Aorta (tissue), 5 donors: ENCODE measurements around the gene ARL3. TPM values are rescaled to one million over a fixed set of nuclear protein-coding genes. Genes with fewer than 3 reads are reported as not detected.

ENCODE experiments used
- ATAC-seq: fragments of 200-7000 bp; cut with Tn5 transposase; one replicate; pipeline ENCODE4 v1.9.1; 2022; ENCODE audit warnings: moderate library complexity; ENCODE audit not compliant: low FRiP score
- DNase-seq, 2 donors: peaks; one replicate each; pipeline ENCODE4 v3.0.0-alpha.2; 2020
- H3K27ac ChIP-seq, 2 donors: one replicate each; pipeline ENCODE4 v1.5.1; 2013; ENCODE audit warnings: low read length in 2 of 2, mild to moderate bottlenecking in 2 of 2, moderate library complexity in 2 of 2, control low read depth in 1 of 2, inconsistent platforms in 1 of 2, low read depth in 1 of 2
- H3K27me3 ChIP-seq, 2 donors: one replicate each; pipeline ENCODE4 v1.6.1; 2013; ENCODE audit warnings: control low read depth in 1 of 2, low read length in 1 of 2, mild to moderate bottlenecking in 1 of 2, moderate library complexity in 1 of 2; ENCODE audit not compliant: insufficient read depth in 2 of 2, control insufficient read depth in 1 of 2
- H3K36me3 ChIP-seq, 2 donors: one replicate each; pipeline ENCODE4 v1.6.1; 2013; ENCODE audit warnings: control low read depth in 1 of 2, low read length in 1 of 2, mild to moderate bottlenecking in 1 of 2; ENCODE audit not compliant: insufficient read depth in 2 of 2, control insufficient read depth in 1 of 2
- H3K4me1 ChIP-seq, 2 donors: one replicate each; pipeline ENCODE4 v1.6.1; 2013; ENCODE audit warnings: low read length in 2 of 2, control low read depth in 1 of 2, mild to moderate bottlenecking in 1 of 2, moderate library complexity in 1 of 2; ENCODE audit not compliant: insufficient read depth in 2 of 2, control insufficient read depth in 1 of 2
- H3K4me3 ChIP-seq, 2 donors: one replicate each; pipeline ENCODE4 v1.5.1; 2013; ENCODE audit warnings: low read length in 2 of 2, control low read depth in 1 of 2, mild to moderate bottlenecking in 1 of 2
- H3K9me3 ChIP-seq: one replicate; pipeline ENCODE4 v1.6.1; 2013; ENCODE audit warnings: mild to moderate bottlenecking, low read length; ENCODE audit not compliant: control insufficient read depth
- WGBS, 2 donors: extraction: QIAGEN DNeasy Blood & Tissue Kit; methylation state at CpG; one replicate each; pipeline ENCODE4 v1.1.7; 2013; 5-methylcytosine and 5-hydroxymethylcytosine counted together
- intact Hi-C, 2 donors: fragments of 100-400 bp; cut with DNase I; formaldehyde crosslinking; loops; one replicate each; pipeline versions ENCODE4 v1.14.2 to v1.15.0; 2022
- polyA plus RNA-seq, 2 donors: library from polyadenylated mRNA; stranded (reverse); fragments of 200-250 nt; gene quantifications; one replicate each; pipeline ENCODE4 v1.2.3, GENCODE V29; 2013
- total RNA-seq, 2 donors: library from RNA; stranded (reverse); fragmentation: NEBNext Ultra II Directional; extraction: Animal tissue kit (Norgen Biotek cat#: 25700); gene quantifications; one replicate each; pipeline ENCODE4 v1.2.1, GENCODE V29; 2021
- donor health status: healthy with polysubstance abuse.
- donor health status: Bipolar disorder and iron deficiency.
- donor health status: DM: no; HTN: no; CAD: no.
- donor health status: DM: no; HTN: no; CAD: no.
- donor health status: DM: yes; HTN: yes; CAD: no.

ARL3 gene
- total and polyA plus RNA-seq, 4 donors: 8.2 to 18.9 (median 13.0) TPM

DNA sequence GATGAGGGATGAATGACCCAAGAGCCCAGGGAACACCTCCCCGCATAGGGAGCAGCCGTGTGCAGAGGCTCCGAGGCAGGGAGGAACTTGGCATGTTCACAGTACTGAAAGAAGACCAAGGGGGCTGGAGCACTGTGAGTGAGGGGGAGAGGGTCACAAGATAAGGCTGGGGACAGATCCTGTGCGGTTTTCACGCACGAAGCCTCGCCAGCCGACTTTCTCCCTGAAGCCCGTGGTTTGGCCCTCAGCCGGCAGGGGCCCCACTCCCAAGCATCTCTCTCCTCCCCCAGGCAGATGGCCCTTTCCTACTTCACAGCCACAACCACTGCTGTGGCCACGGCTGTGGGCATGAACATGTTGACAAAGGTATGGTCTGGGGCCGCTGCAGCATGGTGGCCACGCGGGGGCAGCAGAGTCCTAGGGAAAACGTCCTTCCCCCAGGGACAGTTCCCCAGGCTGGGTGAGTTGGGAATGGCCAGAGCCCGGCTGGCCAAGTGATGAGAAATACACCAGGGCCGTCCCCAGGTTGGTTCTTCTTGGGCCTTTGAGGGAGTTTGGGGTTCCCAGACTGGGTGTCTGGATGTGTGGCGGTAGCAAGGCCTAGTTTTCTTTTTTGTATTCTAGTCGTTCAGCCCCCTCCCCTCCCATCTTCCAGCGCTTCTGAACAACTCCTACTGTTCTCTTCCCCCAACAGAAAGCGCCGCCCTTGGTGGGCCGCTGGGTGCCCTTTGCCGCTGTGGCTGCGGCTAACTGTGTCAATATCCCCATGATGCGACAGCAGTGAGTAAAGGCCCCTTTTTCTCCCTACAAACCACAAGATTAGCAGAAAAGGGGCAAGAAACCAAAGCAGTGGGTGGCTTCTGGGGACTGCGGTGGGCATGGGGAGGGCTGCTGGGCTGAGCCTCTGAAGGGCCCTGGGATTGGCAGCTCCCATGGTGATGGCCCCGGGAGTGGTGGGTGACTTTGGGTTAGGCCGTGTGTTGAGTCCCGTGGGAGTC, 15.1 kb upstream of the ARL3 start:
- Histone ChIP-seq H3K4me1 (no peaks in the 10 kb centered on the region), H3K27me3 (no peaks in the 10 kb centered on the region), H3K36me3 (no peaks in the 10 kb centered on the region), H3K27ac (no peak overlapping the region), H3K9me3 (no peaks in the 10 kb centered on the region), H3K4me3 (no peak overlapping the region)
- 45 to 48% methylated on average over 30 of the region's 30 CpGs for WGBS, 2 donors
- ATAC-seq: peak; percentile 94
- DNase-seq: peak; percentile 93 to 98
- intact Hi-C loops: loop anchor here (1.0 to 10.0 kb wide), 5 partner anchors 103 to 515 kb away; partner anchors contain the start of gene RPEL1 (in 1 of the 2)

DNA sequence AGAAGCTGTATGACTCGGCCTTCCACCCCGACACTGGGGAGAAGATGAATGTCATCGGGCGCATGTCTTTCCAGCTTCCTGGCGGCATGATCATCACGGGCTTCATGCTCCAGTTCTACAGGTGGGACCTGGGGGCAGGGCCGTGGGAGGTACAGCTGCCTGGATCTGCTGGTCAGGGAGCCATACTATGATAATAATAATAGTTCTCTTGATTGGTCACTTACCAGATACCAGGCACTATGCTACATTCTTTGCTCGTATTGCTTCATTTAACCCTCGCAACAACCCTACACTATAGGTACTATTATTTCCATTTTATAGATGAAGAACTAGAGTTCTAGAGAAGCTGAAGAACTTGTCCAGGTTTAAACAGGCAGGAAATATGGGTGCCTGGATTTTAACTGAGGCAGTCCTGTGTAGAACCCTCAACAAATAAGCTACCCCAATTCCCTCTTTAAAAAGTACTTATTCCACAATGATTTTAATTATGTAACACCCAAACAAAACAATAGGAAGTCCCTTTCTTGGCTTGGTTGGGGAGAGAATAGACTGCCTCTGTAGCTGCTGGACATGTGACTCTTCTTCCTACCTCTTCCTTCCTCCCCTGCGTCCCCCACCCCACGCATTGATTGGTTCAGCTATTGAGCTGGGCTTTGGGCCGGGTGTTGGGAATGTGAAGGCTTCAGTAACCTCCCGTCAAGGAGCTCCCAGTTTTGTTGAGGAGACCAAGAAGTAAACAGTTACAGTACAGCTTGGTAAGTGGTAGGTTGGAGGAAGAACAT, 13.0 kb upstream of the ARL3 start:
- WGBS, 2 donors: 78 to 81% methylated on average over 13 of the region's 13 CpGs
- Histone ChIP-seq H3K27ac (no peak overlapping the region), H3K4me3 (no peak overlapping the region), H3K36me3 (no peaks in the 10 kb centered on the region), H3K27me3 (no peaks in the 10 kb centered on the region), H3K9me3 (no peaks in the 10 kb centered on the region), H3K4me1 (no peaks in the 10 kb centered on the region)
- intact Hi-C loops: loop anchor here (5.0 to 10.0 kb wide), 2 partner anchors 345 to 518 kb away; partner anchors contain the start of gene RPEL1 (in 1 of the 2)
- DNase-seq (no peak), ATAC-seq (no peak)

DNA sequence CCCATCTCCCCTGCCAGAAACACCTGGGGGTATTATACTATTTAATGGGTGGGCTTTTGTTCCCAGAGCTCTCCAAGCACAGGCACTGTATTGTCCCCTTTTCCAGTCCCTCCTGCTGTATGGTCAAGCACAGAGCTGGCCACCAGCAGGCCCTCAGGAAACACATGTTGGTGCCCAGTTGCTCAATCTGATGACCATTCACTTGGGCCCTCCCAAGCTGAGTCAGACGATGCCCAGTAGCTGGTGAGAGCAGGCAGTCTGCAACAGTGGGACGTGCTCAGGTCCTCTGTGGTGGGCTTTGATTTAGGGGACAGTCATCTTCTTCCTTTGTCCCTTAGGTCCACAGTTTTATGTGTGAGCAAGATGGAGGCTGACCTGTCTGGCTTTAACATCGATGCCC, 12.1 kb upstream of the ARL3 start:
- Histone ChIP-seq H3K36me3 (no peaks in the 10 kb centered on the region), H3K27me3 (no peaks in the 10 kb centered on the region), H3K4me3 (no peak overlapping the region), H3K4me1 (no peaks in the 10 kb centered on the region), H3K9me3 (no peaks in the 10 kb centered on the region), H3K27ac (no peak overlapping the region)
- ATAC-seq (no peak), DNase-seq (peak in 1 of 2 donors; percentile 70)
- intact Hi-C loops: loop anchor here (5.0 to 10.0 kb wide), 2 partner anchors 346 to 519 kb away; partner anchors contain the start of gene RPEL1 (in 1 of the 2)
- 54 to 93% methylated on average over 2 to 3 of the region's 3 CpGs for WGBS, 2 donors

DNA sequence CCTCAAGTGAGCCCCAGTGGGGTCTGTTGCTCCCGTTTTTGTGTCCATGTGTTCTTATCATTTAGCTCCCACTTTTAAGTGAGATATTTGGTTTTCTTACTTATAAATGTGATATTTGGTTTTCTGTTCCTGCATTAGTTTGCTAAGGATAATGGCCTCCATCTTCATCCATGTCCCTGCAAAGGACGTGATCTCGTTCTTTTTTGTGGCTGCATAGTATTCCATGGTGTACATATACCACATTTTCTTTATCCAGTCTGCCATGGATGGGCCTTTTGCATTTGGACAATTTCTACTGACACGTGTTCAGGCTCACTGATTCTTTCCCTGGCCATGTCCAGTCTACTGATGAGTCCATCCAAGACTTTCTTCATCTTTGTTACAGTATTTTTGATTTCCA, 9.8 kb upstream of the ARL3 start:
- intact Hi-C loops: loop anchor here in 1 of 2 donors (10.0 kb wide), 1 partner anchor 521 kb away; the partner anchor contains the start of gene RPEL1
- ATAC-seq: no peak
- no peaks in the 10 kb centered on the region for H3K27me3 ChIP-seq
- H3K4me1 ChIP-seq: no peaks in the 10 kb centered on the region
- H3K4me3 ChIP-seq: no peak overlapping the region
- no peak for DNase-seq
- H3K9me3 ChIP-seq: no peaks in the 10 kb centered on the region
- H3K27ac ChIP-seq: no peak overlapping the region
- H3K36me3 ChIP-seq: no peaks in the 10 kb centered on the region
- WGBS, 2 donors: 97 to 99% methylated on average over 4 of the region's 4 CpGs

DNA sequence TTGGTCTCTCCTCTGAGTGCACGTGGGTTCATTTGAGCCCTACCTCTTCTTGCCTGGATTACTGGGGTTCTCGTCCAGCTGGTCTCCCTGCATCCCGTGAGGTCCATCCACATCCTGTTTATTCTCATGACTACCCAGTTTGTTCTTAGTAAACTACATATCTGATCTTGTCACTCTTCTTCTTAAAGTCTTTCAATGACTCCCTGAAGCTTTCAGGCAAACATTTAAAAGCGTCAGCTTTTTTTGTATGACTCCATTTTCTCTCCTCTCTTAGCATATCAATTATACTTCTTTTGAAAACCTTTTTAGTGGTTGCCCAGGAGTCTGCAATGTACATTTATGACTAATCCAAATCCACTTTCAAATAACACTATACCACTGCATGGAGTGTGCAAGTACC, 7.8 kb upstream of the ARL3 start:
- H3K27ac ChIP-seq: no peak overlapping the region
- no peaks in the 10 kb centered on the region for H3K4me1 ChIP-seq
- no peaks in the 10 kb centered on the region for H3K27me3 ChIP-seq
- intact Hi-C loops: loop anchor here in 1 of 2 donors (10.0 kb wide), 1 partner anchor 523 kb away; the partner anchor contains the start of gene RPEL1
- H3K4me3 ChIP-seq: no peak overlapping the region
- no peaks in the 10 kb centered on the region for H3K36me3 ChIP-seq
- no peaks in the 10 kb centered on the region for H3K9me3 ChIP-seq
- DNase-seq (no peak), ATAC-seq (no peak)
- 80 to 85% methylated on average over 4 of the region's 4 CpGs for WGBS, 2 donors

DNA sequence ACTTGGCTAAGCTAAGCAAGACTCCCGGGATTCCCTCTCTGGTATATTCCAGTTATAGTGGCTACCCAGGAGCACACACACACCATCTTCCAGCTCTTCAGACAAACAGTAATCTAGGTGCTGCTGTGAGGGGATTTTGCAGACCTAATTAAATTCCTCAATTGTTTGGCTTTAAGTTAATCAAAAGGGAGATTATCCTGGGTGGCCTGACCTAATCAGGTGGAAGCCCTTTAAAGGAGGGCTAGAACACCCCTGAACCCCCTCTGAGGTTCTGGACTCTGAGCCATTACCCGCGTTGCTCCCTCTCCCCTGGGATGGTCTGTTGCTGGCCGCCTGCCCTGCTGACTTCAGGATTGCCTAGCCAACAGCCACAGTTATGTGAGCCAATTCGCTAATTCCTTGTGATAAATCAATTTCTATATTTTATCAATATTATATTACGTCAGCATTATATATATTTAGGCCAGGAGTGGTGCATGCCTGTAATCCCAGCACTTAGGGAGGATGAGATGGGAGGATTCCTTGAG, 6.6 kb upstream of the ARL3 start:
- intact Hi-C loops: loop anchor here in 1 of 2 donors (10.0 kb wide), 1 partner anchor 524 kb away; the partner anchor contains the start of gene RPEL1
- DNase-seq (peak in 1 of 2 donors; percentile 75), ATAC-seq (no peak)
- no peaks in the 10 kb centered on the region for H3K36me3 ChIP-seq
- H3K27me3 ChIP-seq: no peaks in the 10 kb centered on the region
- 30 to 36% methylated on average over 6 of the region's 6 CpGs for WGBS, 2 donors
- no peaks in the 10 kb centered on the region for H3K4me1 ChIP-seq
- no peak overlapping the region for H3K4me3 ChIP-seq
- no peak overlapping the region for H3K27ac ChIP-seq
- H3K9me3 ChIP-seq: no peaks in the 10 kb centered on the region

DNA sequence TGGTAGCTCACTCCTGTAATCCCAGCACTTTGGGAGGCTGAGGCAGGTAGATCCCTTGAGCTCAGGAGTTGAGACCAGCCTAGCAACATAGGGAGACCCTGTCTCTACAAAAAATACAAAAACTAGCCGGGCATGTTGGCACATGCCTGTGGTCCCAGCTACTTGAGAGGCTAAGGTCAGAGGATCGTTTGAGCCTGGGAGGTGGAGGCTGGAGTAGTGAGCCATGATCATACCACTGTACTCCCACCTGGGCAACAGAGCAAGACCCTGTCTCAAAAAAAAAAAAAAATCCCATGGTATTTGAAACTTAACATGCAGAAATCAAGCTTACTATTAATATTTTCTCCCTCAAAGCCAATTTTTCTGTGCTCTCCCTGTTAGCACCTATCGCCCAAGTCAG, 6.1 kb upstream of the ARL3 start:
- intact Hi-C loops: loop anchor here in 1 of 2 donors (10.0 kb wide), 1 partner anchor 524 kb away; the partner anchor contains the start of gene RPEL1
- no peak for DNase-seq
- Histone ChIP-seq H3K27me3 (no peaks in the 10 kb centered on the region), H3K27ac (no peak overlapping the region), H3K36me3 (no peaks in the 10 kb centered on the region), H3K4me1 (no peaks in the 10 kb centered on the region), H3K9me3 (no peaks in the 10 kb centered on the region), H3K4me3 (no peak overlapping the region)
- ATAC-seq: no peak
- WGBS, 2 donors: 85 to 91% methylated on average over 3 of the region's 3 CpGs

DNA sequence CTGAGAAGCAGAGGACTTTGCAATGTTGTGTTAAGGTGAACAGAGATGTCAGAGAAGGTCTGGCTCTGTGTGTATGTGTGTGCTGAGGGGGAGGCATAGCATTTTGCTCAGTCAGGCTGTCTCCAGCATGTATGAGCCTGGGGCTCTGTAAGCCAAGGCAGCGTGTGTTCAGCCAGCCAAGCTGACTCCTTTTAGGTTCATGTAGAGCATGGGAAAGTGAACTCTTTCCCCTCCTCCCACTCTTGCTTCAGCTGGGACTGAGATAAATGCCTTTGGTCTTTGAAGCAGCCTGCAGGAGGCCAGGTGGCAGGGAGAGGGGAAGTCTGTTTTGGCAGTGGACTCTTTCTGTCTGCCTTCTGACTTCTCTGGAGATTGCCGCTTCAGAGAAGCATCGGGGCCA, 4.0 kb upstream of the ARL3 start:
- Histone ChIP-seq H3K27me3 (no peaks in the 10 kb centered on the region), H3K4me1 (no peaks in the 10 kb centered on the region), H3K9me3 (no peaks in the 10 kb centered on the region), H3K36me3 (no peaks in the 10 kb centered on the region), H3K4me3 (no peak overlapping the region), H3K27ac (no peak overlapping the region)
- 60 to 76% methylated on average over 3 of the region's 3 CpGs for WGBS, 2 donors
- ATAC-seq: no peak
- intact Hi-C loops: no loop called here
- no peak for DNase-seq
